Activated naive CD8-positive, alpha-beta T cell treated with anti-CD3 and anti-CD28 coated beads, Interleukin-2, amount 50 U/mL, for 16 hours (primary cell): ENCODE data around the gene SPRING1.
"Not testable (repeated sequence)": the region's sequence is repeated elsewhere in the genome, so short reads cannot be mapped to it uniquely, and the experiment has no call there.

ENCODE experiments used
- DNase-seq: peaks from one replicate; pipeline ENCODE4 v3.0.0-alpha.2; 2020; ENCODE audit warnings: low read depth, low spot score

SPRING1 gene

DNA sequence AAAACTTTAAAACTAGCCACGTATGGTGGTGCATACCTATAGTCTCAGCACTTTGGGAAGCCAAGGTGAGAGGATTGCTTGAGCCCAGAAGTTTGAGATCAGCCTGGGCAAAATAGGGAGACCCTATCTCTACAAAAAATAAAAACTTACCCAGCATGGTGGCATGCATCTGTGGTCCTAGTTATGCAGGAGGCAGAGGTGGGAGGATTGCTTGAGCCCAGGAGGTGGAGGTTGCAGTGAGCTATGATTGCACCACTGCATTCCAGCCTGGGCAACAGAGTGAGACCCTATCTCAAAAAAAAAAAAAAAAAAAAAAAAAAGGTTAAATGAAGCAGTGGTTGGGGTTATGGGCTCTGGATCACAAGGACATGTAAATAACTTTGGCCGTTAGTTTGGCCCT lies 4.9 kb upstream of the SPRING1 start:
- DNase-seq = not testable (repeated sequence)

DNA sequence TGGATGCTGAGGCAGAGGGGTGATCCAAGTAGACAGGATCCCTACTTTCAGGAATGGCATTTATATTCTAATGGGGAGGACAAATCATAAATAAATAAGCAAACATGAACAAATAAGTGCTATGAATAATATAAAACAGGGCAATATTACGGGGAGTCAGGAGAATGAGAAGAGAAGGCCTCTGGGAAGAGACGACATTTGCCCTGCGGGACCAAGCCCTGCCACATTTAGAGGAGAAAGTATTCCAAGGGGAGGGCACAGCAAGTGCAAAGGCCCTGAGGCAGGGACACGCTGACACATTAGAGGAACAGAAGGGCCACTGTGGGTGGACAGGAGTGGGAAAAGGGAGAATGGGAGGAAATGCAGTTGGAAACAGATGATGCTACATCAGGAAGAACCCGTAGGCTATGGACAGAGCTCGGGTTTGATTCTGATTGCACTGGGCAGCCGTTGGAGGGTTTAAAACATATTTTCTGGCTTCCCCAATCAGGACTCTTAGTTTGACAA lies 1.6 kb upstream of the SPRING1 start:
- DNase-seq = no peak

DNA sequence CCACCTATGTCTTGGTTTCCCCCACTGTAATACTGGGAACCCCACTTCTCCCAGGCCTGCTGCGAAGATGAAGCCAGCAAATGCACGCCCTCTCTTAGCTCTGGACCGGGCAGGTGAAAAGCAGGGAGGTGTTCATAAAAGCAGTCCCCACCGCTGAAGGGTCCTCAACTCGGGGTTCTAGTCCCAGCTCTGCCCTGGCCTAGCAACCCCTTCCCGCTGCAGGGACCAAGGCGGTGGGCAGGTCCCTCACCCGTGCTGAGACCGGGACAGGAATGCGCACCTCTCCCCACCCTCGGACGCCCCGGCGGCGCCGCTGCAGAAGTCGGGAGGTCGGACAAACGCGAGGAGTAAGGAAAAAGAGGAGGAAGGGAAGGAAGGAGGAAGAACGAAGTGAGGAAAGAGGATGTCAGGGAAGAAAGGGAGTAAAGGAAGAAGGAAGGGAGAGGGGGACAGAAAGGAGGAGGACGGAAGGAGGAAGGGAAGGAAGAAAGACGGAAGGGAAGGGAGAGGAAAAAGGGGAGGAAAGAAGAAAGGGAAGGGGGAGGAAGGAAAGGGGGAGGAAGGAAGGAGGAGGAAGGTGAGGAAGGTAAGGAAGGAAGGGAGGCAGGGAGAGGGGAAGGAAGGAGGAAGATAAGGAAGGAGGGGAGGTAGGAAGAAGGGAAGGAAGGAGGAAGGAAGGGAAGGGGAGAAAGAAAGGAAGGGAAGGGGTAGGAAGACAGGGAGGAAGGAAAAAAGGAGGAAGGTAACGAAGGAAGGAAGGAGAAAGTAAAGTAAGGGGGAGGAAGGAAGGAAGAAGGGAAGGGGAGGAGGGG lies 701 bp downstream of the SPRING1 start:
- no peak for DNase-seq

DNA sequence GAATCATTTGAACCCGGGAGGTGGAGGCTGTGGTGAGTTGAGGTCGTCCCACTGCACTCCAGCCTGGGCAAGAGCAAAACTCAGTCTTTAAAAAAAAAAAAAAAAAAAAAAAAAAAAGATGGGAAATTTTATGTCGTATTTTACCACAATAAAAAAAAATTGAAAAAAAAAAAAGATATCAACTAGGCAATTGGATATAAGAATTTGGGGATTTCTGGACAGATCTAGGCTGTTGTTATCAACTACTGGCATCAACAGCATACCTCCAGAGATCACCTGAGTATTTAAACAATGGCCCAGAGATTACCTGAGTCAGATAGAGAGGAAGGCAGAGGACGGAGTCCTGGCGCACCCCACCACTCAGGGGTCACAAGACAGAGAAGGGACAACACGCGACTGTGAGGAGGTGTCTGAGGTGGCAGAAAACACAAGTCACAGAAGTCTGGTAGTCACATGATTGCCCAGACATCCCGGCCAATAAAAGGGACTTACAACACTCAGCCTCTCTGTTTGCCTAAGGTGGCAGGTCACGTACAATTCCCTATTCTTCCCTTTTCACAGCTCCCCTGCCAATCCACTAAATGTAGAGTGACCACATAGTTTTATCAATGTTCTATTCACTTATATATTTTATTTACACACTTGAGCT lies 1.8 kb downstream of the SPRING1 start:
- DNase-seq = no peak

DNA sequence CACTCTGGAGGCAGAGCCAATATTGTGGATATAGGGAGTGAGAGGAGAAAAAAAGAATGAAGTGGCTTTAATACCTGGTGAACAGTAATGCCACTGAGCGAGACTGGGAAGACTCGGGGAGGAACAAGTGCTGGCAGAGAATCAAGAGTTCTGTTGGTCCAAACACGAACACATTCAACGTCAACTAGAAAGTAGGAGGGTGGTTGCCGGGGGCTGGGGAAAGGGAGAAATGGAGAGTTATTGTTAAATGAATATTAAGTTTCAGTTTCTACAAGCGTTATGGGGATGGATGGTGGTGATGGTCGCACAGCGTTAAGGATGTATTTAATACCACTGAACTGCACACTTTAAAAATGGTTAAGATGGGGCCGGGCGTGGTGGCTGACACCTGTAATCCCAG lies 2.8 kb downstream of the SPRING1 start:
- no peak for DNase-seq

DNA sequence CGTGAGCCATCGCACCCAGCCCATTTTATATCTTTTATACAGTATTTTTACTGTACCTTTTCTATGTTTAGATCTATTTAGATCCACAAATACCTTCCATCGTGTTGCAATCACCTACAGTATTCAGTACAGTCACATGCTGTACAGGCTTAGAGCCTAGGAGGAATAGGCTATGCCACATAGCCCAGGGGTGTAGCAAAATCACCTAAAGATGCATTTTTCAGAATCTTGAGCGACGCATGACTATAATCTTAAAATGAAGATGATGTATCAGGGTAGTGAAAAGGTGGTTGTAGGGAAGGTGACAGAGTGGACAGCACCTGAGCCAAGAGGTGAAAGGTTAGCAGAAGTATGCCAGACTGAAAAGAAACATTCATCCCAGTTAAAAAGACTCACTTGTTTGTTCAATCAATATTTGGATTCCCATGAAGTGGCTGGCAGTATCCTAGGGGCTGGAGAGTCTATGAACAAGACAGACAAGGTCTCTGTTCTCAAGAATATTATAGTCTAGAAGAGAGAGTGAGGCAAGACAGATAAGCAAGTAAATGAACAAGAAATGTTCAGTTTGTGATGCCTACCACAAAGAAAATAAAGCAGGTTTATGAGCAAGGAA lies 3.6 kb downstream of the SPRING1 start:
- no peak for DNase-seq

DNA sequence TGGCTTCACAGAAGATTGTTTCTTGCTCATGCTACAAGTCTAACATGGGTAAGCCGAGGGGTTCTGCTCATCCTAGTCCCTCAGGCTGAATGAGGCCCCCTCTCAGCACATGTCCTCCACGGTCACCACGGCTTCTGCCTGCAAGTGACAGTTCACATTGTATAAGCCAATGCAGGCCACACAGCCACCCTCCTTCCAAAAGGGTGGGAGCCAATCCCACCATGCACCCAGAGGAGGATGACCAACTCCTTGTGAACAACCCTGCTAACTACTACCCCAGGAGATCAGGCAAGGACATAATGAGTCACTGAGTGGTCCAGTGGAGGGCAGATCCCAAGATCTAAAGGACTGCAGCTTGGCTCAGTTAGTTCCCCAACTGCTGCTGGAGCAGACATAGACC lies 6.1 kb downstream of the SPRING1 start:
- no peak for DNase-seq

DNA sequence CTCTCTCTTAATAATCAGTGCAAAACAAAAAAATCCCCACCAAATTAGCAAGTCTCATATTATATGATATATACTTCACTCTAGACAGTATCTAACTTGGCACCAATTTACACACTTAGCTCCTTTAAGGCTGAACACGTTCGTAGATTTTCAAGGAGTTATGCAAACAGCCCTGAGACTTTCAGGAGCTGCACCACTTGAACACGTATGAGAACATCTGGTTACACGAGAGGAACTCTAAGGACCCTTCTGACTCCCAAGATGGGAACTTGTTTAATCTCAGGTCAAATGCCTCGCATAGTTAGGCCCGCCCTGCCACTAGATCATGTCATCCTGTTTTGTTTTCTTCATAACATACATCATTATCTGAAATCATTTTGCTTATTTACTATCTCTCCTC lies 10.0 kb downstream of the SPRING1 start:
- no peak for DNase-seq

DNA sequence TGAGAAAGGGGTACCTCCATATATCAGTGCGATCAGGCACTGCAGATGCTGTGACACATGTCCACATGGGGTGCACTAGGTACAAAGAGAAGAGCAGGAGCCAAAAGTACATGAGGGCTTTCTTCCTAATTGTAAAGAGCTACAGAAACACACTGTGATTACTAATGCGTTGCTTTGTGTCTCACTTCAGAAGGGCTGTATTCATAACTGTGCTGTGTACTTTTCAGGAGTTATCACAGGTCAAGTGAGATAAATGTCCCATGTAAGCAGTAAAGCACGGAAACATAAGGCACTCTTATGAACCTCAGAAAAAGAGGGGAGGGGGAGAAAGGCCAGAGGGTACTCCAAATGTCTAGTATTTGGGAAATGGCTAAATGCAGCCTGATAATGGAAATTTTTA lies 10.6 kb downstream of the SPRING1 start:
- DNase-seq = no peak

DNA sequence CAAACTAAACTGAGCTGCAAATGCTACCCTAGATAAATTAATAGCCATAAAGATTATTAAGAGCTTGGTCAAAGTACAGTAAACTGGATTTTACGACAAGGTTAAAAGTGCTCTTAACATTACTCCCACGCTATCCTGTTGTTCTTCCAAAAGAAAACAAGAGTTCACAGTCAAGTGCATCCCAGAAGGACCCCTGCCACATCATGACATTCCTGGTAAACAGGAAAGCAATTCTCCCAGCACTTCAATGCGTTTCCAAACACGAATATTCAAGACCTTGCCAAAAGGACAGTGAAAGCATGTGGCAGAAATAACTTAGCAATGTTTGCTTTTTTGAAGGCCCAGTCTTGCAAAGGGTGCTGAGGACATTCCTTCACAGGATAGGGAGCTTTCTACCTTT lies 11.2 kb downstream of the SPRING1 start:
- no peak for DNase-seq

DNA sequence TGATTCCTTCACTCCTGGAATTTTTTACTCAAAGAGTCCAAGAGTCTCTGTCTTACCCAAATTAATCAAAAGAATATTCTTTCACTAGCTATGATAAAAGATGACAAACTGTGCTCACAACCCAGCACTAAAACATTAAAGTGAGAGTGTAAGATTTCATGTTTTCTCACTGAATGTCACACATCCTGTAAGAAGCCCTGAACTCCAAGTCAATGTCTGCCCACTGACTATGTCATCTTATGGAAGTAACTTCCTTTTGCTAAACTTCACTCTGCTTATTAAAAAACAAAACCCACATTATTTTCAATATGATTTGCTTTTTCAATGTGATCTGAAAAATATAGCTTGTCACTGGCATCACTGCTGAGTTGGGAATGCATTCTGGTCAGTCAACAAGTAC lies 15.6 kb downstream of the SPRING1 start:
- no peak for DNase-seq

DNA sequence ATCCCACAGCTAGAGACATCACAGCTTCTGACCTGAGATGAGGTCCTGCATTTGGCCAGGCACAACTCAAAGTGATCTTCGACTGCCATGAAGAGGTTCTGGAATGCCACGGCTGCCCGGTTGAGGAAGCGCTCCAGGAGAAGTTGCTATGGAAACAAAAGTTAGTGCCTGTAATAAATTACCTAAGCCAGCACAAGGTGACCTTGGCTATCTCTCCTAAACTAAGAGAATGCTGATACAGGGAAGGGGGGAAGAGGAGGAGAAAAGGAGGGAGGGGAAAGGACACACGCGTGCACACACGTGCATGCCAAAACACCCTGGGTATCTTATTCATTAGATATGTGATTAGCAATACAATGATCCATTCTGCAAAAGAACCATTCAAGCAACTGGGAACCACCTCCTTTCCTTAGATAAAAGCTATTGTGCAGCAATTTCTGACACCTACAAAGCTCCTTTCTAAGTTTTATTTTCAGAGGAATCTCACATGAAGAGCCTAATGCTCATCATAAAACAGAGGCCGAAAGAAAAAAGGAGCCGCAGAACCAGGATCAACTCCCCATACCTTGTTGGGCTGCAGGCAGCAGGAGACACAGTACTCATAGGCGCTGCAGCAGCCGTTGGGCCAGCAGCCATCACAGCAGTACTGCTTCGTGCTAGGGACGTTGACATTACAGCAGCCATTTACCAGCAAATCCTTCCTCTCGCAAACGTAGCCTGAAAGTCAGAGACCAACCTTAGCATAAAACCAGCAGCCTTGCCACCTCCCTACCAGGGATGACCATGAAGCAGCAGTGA lies 17.9 kb downstream of the SPRING1 start:
- DNase-seq = no peak

DNA sequence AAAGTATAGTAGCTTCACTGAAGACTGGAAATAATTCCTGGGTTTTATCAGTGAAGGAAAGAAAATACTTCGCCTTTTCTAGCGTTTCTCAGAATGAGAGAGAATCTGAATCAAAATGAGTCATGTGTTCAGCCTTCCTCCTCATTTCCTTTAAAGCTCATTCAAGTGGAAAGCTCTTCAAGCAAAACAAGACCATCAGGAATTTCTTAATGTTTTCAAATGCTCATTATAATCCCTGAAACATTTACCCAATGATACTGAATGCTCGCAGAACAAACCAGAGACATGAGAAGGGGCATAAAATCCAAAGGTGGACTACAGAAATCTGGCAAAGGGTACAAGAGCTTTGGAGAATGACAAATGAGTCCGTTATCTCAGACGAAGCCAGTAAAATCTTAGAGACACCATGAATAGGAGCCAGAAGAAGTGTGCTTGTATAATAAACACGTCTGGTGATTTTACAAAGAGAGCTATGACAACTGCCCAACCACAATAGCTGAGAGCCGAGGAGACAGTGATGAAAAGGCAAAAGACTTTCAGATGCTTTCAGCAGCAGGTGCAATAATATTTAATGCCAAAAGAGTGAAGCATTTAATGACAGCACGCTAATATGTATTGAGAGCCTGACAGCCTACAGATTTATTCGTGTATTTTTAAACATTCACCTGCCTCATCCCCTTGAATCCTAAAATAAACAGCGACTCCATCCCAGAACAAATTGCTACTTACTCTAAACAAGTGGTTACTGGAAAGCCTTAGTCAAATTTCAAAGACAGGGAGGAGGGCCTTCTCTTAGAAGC lies 19.0 kb downstream of the SPRING1 start:
- no peak for DNase-seq

DNA sequence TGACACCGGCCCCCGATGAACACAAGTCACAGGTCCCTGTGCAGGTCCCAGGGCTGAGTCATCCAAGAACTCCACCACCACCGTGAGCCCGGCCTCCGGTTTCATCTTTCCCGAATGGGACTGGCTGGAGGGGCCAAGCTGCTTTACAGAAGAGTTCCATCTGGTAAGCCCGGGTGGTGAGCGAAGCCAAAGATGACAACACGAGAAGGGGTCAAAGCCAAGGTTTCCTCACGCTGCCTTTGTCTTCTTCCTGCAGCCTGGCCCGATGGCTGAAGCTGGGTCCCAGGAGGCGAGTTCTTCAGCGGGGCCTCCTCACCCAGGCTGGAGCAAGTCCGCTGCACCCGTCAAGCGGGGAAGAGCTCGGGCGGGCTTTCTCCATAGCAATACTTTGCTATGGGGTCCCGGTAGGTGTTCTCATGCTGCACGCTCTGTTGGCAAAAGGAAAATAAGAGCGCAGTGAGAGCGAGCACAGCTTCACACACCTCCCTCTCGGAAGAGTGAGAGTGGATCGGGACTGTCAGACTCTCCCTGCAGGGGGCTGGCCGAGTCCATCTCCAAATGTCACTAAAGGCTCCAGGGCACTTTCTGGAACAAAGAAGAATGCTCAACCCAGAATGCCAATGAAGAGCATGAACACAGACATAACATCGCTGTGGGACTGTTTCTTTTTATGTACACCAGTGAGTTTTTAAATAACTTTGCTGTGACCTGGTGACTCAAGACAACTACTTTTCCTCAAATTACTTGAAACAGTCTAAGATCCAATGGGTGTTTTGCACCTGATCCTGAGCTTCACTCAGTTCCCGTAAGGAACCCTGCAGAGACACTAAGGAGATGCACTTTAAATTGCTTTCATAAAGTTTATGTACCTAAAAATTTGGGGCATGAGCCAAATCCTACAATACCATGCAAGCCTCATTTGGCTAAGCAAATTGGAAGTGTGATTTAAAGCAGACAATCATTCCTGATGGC lies 20.1 kb downstream of the SPRING1 start:
- no peak for DNase-seq

DNA sequence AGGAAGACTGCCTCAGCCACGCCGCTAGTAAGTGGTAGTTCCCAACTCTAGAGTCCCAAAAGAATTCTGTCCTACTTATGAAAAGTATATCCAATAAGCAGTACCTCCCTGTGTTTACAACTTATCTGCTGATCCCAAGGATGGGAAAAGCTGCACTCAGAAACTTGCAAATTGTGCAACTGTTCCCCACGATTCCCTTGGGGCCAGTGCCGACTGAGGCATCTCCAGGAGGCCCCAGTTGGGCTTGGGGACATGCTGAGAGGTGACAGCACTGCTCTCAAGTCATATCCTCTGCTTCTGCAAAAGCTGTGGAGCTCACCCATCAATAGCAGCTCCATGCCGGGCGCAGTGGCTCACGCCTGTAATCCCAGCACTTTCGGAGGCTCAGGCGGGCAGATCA lies 23.7 kb downstream of the SPRING1 start:
- no peak for DNase-seq

DNA sequence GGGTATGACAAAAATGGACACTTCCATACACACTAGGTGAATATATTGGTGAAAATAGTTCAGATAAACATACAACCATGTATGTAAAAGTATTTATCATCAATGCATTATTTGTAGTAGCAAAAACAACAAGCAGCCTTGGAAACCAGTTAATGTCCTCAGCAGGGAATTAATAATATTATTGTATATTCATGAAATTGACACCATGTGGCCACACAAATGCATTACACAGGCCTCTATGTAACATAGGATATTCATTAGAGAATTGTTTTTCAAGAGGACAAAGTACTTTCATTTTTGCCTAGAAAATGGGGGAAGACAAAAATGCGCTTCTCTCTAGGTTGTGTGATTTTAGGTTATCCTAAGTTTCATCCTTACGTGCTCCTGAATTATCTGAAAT lies 24.3 kb downstream of the SPRING1 start:
- no peak for DNase-seq

DNA sequence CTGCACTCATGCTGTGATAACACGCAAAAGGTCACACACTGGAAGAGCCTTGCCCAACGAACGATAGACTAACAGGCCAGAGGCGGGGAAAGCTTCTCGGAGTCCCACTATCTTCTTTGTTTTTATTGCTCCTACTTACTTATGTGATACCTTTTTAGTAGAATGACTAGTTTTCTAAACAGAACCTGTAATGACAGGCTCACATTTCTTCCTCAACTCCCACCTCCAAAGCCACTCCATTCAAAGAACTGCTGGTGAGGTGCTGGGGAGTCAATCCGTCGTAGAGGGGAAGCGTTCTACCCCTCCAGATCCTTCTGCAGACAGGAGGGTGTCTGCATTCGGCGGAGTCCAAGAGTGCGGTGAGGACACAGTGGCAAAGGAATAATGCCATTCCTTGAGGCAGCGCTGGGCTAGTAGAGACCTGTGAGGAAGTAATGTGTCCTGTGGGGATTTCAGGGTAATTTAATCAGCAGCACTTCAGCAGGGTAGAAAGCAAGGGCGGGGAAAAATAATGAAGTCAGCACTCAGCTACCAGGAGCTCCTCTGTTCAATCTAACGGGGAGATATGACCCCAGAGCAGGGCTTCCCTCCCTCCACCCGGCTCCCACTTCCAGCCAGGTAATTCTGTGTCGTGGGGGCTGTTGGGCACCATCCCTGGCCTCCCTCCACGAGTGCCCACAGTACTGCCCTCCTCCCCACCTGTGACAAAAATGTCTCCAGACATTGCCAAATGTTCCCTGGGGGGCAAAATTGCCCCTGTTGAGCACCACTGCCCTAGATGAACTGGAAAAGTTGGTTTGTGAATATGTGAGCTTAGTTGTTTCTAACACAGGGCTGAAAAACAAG lies 25.2 kb downstream of the SPRING1 start:
- no peak for DNase-seq

DNA sequence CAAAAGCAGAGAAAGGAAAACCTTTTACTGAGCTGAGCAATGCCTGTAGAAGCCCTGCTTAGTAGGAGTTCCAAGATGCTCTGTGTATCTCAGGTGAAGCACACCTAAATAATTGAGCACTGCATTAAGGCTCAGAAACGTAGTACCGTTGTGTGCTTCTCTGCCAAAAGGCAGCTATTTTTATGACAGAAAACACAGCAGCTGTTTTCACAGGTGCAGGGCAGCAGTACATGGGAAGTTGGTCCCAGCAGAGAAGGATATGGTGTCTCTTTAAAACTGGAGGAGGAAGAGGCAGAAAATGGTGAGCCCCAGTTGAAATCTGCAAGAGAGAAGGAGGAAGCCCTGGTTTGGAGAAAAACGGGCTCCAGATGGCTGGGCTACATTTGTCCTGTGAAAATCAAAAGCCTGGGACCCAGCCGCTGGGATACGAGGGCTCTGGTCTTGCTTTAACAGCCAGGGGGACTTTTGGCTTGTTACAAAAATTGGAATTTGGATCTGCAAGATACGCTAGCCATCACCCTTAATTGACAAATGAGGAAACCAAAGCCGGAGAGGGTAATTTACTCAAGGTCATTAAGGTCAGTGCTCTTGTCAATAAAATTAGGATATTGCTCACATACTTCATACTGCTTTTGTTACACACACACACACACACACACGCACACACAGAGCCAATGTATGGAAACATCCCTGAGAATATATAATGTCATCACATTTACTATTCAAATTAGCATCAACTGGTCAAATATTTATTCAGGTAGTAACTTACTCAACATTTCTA lies 27.3 kb downstream of the SPRING1 start:
- no peak for DNase-seq
